Central memory CD8-positive, alpha-beta T cell (primary cell): ENCODE data around the gene FAHD1.

Source experiments
- ATAC-seq: fragments of 150-1000 bp; cut with Tn5 transposase; replicated peaks from 2 replicates; pipeline ENCODE4 v1.10.0; 2022; ENCODE audit warnings: mild to moderate bottlenecking, moderate FRiP score, moderate number of reproducible peaks; ENCODE audit not compliant: poor library complexity, severe bottlenecking; ENCODE audit errors: extremely low read depth
- DNase-seq, 2 donors: peaks; one replicate each; pipeline ENCODE4 v3.0.0; 2021; ENCODE audit warnings: low spot score in 2 of 2
- H3K27ac Mint-ChIP-seq: one replicate; pipeline ENCODE4 v1.8.0; 2022; ENCODE audit warnings: low read depth, mild to moderate bottlenecking, moderate library complexity, mixed read lengths
- H3K27me3 Mint-ChIP-seq: one replicate; pipeline ENCODE4 v1.8.0; 2022; ENCODE audit warnings: mixed read lengths
- H3K36me3 Mint-ChIP-seq: one replicate; pipeline ENCODE4 v1.8.0; 2022; ENCODE audit warnings: mild to moderate bottlenecking, moderate library complexity, mixed read lengths; ENCODE audit not compliant: insufficient read depth
- H3K4me1 Mint-ChIP-seq: one replicate; pipeline ENCODE4 v1.8.0; 2022; ENCODE audit warnings: mixed read lengths
- H3K4me3 Mint-ChIP-seq: one replicate; pipeline ENCODE4 v1.8.0; 2022; ENCODE audit warnings: mild to moderate bottlenecking, moderate library complexity, mixed read lengths
- H3K9me3 Mint-ChIP-seq: one replicate; pipeline ENCODE4 v1.8.0; 2022; ENCODE audit warnings: mixed read lengths

FAHD1 gene

GRCh38 chr16:1810536-1810935 is 16.5 kb upstream of the FAHD1 start:
- DNase-seq (no peak), ATAC-seq (no peak)
- H3K27ac Mint-ChIP-seq: no peak overlapping the region
- peaks cover 47% of the 10 kb centered on the region for H3K36me3 Mint-ChIP-seq
- no peaks in the 10 kb centered on the region for H3K9me3 Mint-ChIP-seq
- no peak overlapping the region for H3K4me3 Mint-ChIP-seq
- no peaks in the 10 kb centered on the region for H3K27me3 Mint-ChIP-seq
- peaks cover 8% of the 10 kb centered on the region for H3K4me1 Mint-ChIP-seq

DNA sequence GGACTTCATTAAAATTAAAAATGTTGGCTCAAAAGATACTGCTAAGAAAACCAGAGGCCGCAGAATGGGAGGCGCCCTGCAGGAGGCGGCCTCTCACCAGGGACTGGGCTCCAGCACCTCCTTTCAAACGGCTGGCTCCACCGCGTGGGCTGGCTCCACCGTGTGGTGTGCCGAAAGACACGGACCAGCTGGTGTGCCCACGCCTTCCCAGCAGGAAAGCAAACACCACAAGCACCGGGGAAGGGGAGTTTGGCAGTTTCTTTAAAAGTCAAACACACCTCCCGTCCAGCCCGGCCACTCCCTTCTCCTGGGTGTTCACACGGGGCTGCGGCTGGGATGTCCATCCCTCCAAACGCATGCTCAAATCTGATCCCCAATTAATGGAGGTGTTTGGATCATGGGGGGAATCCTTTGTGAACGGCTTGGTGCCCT is 14.3 kb upstream of the FAHD1 start:
- ATAC-seq (no peak), DNase-seq (no peak)
- peak overlapping the region; percentile 50 for H3K27ac Mint-ChIP-seq
- no peaks in the 10 kb centered on the region for H3K27me3 Mint-ChIP-seq
- H3K9me3 Mint-ChIP-seq: no peaks in the 10 kb centered on the region
- H3K36me3 Mint-ChIP-seq: peaks cover 48% of the 10 kb centered on the region
- H3K4me3 Mint-ChIP-seq: no peak overlapping the region
- H3K4me1 Mint-ChIP-seq: peaks cover 8% of the 10 kb centered on the region

DNA sequence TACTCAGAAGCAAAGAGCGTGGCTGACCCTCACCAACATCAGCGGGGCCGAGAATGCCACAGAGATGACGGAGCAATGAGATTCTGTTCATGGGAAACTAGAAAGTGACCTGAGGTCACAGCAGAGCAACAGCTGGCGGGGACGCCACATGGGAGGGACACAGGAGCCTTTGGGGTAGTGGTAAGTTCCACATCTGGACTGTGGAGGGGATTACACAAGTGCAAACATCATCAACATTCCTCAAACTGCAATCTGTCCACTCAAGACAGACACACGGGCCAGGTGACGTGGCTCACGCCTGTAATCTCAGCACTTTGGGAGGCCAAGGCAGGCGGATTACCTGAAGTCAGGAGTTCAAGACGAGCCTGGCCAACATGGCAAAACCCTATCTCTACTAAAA is 11.5 kb upstream of the FAHD1 start:
- Mint-ChIP-seq H3K36me3 (peaks cover 40% of the 10 kb centered on the region), H3K9me3 (no peaks in the 10 kb centered on the region), H3K27ac (no peak overlapping the region), H3K27me3 (no peaks in the 10 kb centered on the region), H3K4me3 (no peak overlapping the region), H3K4me1 (peaks cover 8% of the 10 kb centered on the region)
- ATAC-seq: no peak
- no peak for DNase-seq

DNA sequence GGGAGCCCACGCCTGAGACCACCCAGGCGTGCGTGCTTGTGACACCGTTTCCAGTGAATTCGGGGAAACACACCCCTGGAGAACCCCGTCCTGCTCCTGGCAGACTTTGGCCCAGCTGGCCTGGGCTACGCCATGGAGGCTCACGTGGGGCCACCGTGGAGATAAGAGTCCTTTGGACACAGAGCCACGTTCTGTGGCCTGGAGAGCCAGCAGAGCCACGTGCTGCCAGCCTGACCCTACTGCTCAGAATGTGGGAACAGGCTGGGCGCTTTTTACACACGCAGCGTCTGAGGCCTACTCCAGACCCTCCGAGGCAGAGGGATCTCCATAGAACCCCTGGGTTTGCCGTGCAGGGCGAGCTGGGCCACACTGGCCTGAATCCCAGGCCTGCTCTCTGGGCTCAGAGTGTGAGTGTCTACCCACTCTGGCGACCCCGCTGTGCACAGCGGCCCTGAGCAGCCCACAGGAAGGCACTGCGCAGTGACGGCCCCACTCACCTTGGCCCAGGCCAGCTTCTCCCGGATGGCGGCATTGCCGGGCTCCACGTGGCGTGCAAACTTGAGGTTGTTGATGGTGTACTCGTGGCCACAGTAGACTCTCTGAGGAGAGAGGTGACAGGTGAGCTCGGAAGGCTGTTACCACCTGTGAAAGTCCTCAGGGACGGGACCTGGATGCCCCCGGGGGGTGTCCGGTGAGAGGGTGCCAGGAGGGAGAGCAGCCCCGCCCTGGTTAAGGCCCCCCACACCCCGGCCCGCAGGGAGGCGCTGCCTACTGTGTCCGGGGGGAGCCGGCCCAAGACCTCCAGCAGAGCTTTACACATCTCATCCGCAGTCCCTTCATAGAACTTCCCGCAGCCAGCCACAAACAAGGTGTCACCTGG is 10.4 kb upstream of the FAHD1 start:
- peaks cover 8% of the 10 kb centered on the region for H3K4me1 Mint-ChIP-seq
- ATAC-seq (no peak), DNase-seq (no peak)
- no peaks in the 10 kb centered on the region for H3K27me3 Mint-ChIP-seq
- H3K27ac Mint-ChIP-seq: no peak overlapping the region
- H3K4me3 Mint-ChIP-seq: no peak overlapping the region
- H3K36me3 Mint-ChIP-seq: peaks cover 41% of the 10 kb centered on the region
- no peaks in the 10 kb centered on the region for H3K9me3 Mint-ChIP-seq

- H3K4me3 Mint-ChIP-seq: no peak overlapping the region
- H3K9me3 Mint-ChIP-seq: no peaks in the 10 kb centered on the region
Measured at GRCh38 chr16:1817276-1817589, 9.8 kb upstream of the FAHD1 start.

GRCh38 chr16:1817716-1818115 is 9.3 kb upstream of the FAHD1 start:
- H3K4me1 Mint-ChIP-seq: peaks cover 8% of the 10 kb centered on the region
- no peaks in the 10 kb centered on the region for H3K9me3 Mint-ChIP-seq
- ATAC-seq (no peak), DNase-seq (no peak)
- peaks cover 39% of the 10 kb centered on the region for H3K36me3 Mint-ChIP-seq
- H3K27me3 Mint-ChIP-seq: no peaks in the 10 kb centered on the region
- H3K27ac Mint-ChIP-seq: no peak overlapping the region
- H3K4me3 Mint-ChIP-seq: no peak overlapping the region

More at GRCh38 chr16:1817276-1817589, 9.8 kb upstream of the FAHD1 start:
- Mint-ChIP-seq H3K27ac (no peak overlapping the region), H3K4me1 (peaks cover 8% of the 10 kb centered on the region), H3K36me3 (peaks cover 42% of the 10 kb centered on the region), H3K27me3 (no peaks in the 10 kb centered on the region)
- no peak for ATAC-seq
- no peak for DNase-seq

DNA sequence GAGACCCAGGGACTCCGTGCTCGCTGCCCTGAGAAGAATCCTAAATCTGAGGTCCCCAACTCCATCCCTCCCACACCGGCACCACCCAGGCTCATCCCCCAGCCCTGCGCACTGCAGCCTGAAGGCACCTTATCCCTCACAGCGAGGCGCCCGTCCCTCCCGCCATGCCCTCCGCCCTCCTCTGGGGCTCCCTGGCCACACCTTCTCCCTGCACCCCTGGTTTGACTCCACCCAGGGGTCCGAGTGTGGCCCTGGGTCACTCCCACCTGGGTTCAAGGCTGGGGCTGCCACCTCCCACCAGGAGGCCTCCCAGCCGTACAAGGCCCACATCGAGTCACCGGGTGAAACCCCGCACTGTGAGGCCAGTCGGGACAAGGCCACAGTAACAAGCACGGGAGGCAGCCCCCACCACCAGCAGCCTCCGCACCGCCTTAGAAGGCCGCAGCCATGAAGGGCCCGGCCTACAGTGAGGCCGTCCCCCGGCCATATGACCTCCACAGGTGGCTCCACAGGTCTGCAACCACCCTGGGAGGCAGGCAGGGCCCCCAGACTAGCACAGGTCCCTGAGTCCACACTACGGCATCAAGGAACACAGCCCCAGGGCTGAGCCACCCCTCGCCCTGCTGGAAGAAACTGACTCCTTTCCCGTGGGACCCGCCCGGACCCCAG is 8.7 kb upstream of the FAHD1 start:
- Mint-ChIP-seq H3K27me3 (no peaks in the 10 kb centered on the region), H3K4me3 (no peak overlapping the region), H3K4me1 (peaks cover 4% of the 10 kb centered on the region), H3K9me3 (no peaks in the 10 kb centered on the region), H3K27ac (no peak overlapping the region), H3K36me3 (peaks cover 37% of the 10 kb centered on the region)
- ATAC-seq: no peak
- DNase-seq: no peak

GRCh38 chr16:1818873-1819525 is 8.0 kb upstream of the FAHD1 start:
- no peaks in the 10 kb centered on the region for H3K4me1 Mint-ChIP-seq
- H3K36me3 Mint-ChIP-seq: peaks cover 30% of the 10 kb centered on the region
- no peak overlapping the region for H3K27ac Mint-ChIP-seq
- no peak for ATAC-seq
- H3K4me3 Mint-ChIP-seq: no peak overlapping the region
- no peaks in the 10 kb centered on the region for H3K27me3 Mint-ChIP-seq
- no peak for DNase-seq
- H3K9me3 Mint-ChIP-seq: no peaks in the 10 kb centered on the region

DNA sequence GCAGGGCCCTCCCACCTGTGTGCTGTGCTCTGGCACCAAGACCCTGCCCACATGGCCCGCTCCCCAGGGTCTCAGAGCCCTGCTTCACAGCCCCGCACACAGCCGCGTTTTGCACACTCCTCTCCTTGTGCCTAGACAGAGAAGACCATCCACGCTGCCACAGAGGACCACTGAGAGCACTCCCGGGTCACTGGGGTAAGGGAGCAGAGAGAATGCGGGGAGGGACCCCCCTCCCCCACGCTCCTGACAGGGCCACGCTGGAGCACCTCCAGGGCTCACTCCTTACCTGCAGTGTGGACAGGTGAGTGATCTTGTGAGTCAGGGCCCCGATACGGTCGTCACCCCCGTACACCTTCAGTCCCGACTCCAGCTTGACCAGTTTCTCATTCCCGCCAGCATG is 7.4 kb upstream of the FAHD1 start:
- H3K27me3 Mint-ChIP-seq: no peaks in the 10 kb centered on the region
- no peak overlapping the region for H3K4me3 Mint-ChIP-seq

GRCh38 chr16:1820096-1820945 is 6.7 kb upstream of the FAHD1 start:
- Mint-ChIP-seq H3K27me3 (no peaks in the 10 kb centered on the region), H3K4me3 (no peak overlapping the region), H3K9me3 (no peaks in the 10 kb centered on the region), H3K27ac (no peak overlapping the region), H3K36me3 (peaks cover 24% of the 10 kb centered on the region), H3K4me1 (peaks cover 7% of the 10 kb centered on the region)
- no peak for ATAC-seq
- no peak for DNase-seq

More for the DNA sequence above, 7.4 kb upstream of the FAHD1 start:
- no peak overlapping the region for H3K27ac Mint-ChIP-seq
- peaks cover 5% of the 10 kb centered on the region for H3K4me1 Mint-ChIP-seq
- ATAC-seq (no peak), DNase-seq (no peak)
- H3K36me3 Mint-ChIP-seq: peaks cover 28% of the 10 kb centered on the region
- H3K9me3 Mint-ChIP-seq: no peaks in the 10 kb centered on the region

- Mint-ChIP-seq H3K9me3 (no peaks in the 10 kb centered on the region), H3K4me1 (peaks cover 7% of the 10 kb centered on the region), H3K27me3 (no peaks in the 10 kb centered on the region), H3K4me3 (no peak overlapping the region), H3K36me3 (peaks cover 21% of the 10 kb centered on the region), H3K27ac (no peak overlapping the region)
- no peak for DNase-seq
- ATAC-seq: no peak
Measured at GRCh38 chr16:1820946-1821290, 6.1 kb upstream of the FAHD1 start.

DNA sequence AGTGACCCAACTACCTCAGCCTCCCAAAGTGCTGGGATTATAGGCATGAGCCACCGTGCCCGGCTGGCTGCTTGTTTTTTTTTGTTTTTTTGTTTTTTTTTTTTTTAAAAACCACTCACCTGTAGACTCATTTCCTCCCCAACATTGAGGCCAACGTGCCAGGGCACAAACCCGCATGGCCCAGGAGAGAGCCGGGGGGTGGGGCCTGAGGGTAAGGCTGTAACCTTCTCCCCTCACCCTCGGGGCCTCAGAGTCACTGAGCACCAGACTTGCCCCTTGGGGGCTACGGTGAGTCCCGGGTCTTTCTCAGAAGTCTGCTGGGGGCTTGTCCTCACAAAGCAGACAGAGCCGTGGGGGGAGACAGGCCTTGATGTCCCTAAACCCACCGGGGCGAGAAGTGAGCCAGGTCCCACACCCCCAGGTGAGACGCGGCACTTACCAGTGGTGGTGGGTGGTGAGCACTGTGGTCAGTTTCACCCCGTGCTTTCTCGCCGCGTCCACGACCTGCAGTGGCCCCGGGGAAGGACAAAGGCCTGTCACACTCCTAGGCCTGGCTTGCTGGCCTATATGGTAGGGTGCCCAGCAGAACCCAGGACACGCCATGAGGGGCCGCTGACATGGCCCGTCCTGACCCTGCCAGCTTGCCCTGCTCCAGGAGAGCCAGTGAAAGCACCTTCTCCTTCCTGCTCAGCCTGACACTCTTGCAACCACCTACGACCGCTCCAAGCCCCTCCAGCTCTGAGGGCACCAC is 5.0 kb upstream of the FAHD1 start:
- H3K27me3 Mint-ChIP-seq: no peaks in the 10 kb centered on the region
- peaks cover 7% of the 10 kb centered on the region for H3K4me1 Mint-ChIP-seq
- peaks cover 24% of the 10 kb centered on the region for H3K36me3 Mint-ChIP-seq
- ATAC-seq (no peak), DNase-seq (no peak)
- H3K27ac Mint-ChIP-seq: no peak overlapping the region
- H3K9me3 Mint-ChIP-seq: no peaks in the 10 kb centered on the region
- H3K4me3 Mint-ChIP-seq: no peak overlapping the region
